Heart right ventricle (tissue), 16 donors: ENCODE measurements around the gene AGO3. TPM values are rescaled to one million over a fixed set of nuclear protein-coding genes. Genes with fewer than 3 reads are reported as not detected.

Experiments
- ATAC-seq, 8 donors: fragments of 200-7000 bp; cut with Tn5 transposase; one replicate each; pipeline ENCODE4 v1.9.1; 2020; ENCODE audit warnings: mild to moderate bottlenecking in 8 of 8, moderate library complexity in 8 of 8, moderate number of reproducible peaks in 1 of 8
- DNase-seq, 2 donors: peaks; one replicate each; pipeline ENCODE4 v3.0.0-alpha.2; 2020
- H3K27ac ChIP-seq, 10 donors: fragments of 200-600 bp; sonication (generic) in 2 of 10; one replicate each; pipeline versions ENCODE4 v1.5.0 to v1.8.0; 2020 to 2022; ENCODE audit warnings: mild to moderate bottlenecking in 3 of 10
- H3K27me3 ChIP-seq, 7 donors: fragments of 200-600 bp; one replicate each; pipeline ENCODE4 v1.8.0; 2021 to 2022; ENCODE audit warnings: mild to moderate bottlenecking in 2 of 7
- H3K36me3 ChIP-seq, 9 donors: fragments of 200-600 bp; sonication (generic) in 1 of 9; one replicate each; pipeline versions ENCODE4 v1.5.0 to v1.8.0; 2020 to 2022; ENCODE audit warnings: mild to moderate bottlenecking in 2 of 9
- H3K4me1 ChIP-seq, 9 donors: fragments of 200-600 bp; sonication (generic) in 1 of 9; one replicate each; pipeline versions ENCODE4 v1.5.0 to v1.8.0; 2020 to 2022; ENCODE audit warnings: mild to moderate bottlenecking in 4 of 9
- H3K4me3 ChIP-seq, 10 donors: fragments of 200-600 bp; sonication (generic) in 2 of 10; one replicate each; pipeline versions ENCODE4 v1.5.0 to v1.8.0; 2020 to 2022; ENCODE audit warnings: mild to moderate bottlenecking in 7 of 10, moderate library complexity in 2 of 10
- H3K9me3 ChIP-seq, 11 donors: fragments of 200-600 bp in 10 of 11; sonication (generic) in 2 of 11; one replicate each; pipeline versions ENCODE4 v1.5.0 to v1.8.0; 2013 to 2022; ENCODE audit warnings: mild to moderate bottlenecking in 2 of 11, control low read depth in 1 of 11, moderate library complexity in 1 of 11
- WGBS, 2 donors: extraction: QIAGEN DNeasy Blood & Tissue Kit; methylation state at CpG; one replicate each; pipeline ENCODE4 v1.1.7; 2013; ENCODE audit warnings: inconsistent platforms in 1 of 2; 5-methylcytosine and 5-hydroxymethylcytosine counted together
- intact Hi-C, 10 donors: fragments of 100-400 bp; cut with DNase I; formaldehyde crosslinking; loops; one replicate each; pipeline versions ENCODE4 v1.11.1 to v1.14.2; 2022
- polyA plus RNA-seq, 2 donors: library from polyadenylated mRNA; stranded (reverse); fragments of 200-250 nt; gene quantifications; one replicate each; pipeline ENCODE4 v1.2.3, GENCODE V29; 2013
- total RNA-seq, 10 donors: library from RNA; stranded (reverse); fragmentation: NEBNext Ultra II Directional in 3 of 10; extraction: Animal tissue kit (Norgen Biotek cat#: 25700) in 3 of 10; gene quantifications; one replicate each; pipeline versions ENCODE4 v1.2.1 to v1.2.4, GENCODE V29; 2021 to 2023
- TF ChIP-seq, protein P1 (sequence below), 9 donors: fragments of 200-600 bp; sonication (generic) in 2 of 9; IDR thresholded peaks; one replicate each; pipeline versions ENCODE4 v1.5.0 to v1.8.0; 2021 to 2022; ENCODE audit warnings: antibody characterized with exemption in 9 of 9, mild to moderate bottlenecking in 5 of 9, moderate library complexity in 1 of 9
- donor health status: Arrhythmogenic right ventricular cardiomyopathy.
- donor health status: ischemic (EF 13 %, LVEDD 7.1; RV severe dilation, severe dysfunction).
- donor health status: healthy with polysubstance abuse.
- donor health status: DM: no; HTN: yes; CAD: no.
- donor health status: DM: no; HTN: no; CAD: no.
- donor health status: ischemic (EF 25% LVEDD 6.9; RV normal size, moderate dysfunction).
- donor health status: ischemic (EF 25% LVEDD 5.7; RV mildly dilated, moderate dysfunction).
- donor health status: healthy.
- donor health status: DM: yes; HTN: yes; CAD: no.
- donor health status: Ischemic cardiomyopathy.
- donor health status: ischemic (EF 35%, LVEDD 5.7; RV mildly dilated, moderate dysfunction).
- donor health status: nonischemic (EF 11% LVEDD 7.7; RV severe dilation, severe dysfunction).
- donor health status: DM: yes; HTN: yes; CAD: no.
- donor health status: PGD.
- donor health status: ischemic (EF 29% LVEDD 5.4; RV normal size, mild dysfunction).
- donor health status: nonischemic (EF 23%, LVEDD 6.1; RV moderate dilation, normal function).

The AGO3 gene
- total and polyA plus RNA-seq, 12 donors: 2.2 to 20.7 (median 14.7) TPM

GRCh38 chr1:36114371-36114770 is 183.5 kb downstream of the AGO3 start:
- Histone ChIP-seq H3K9me3 (no peaks in the 10 kb centered on the region), H3K4me3 (no peak overlapping the region), H3K27ac (no peak overlapping the region), H3K4me1 (peaks cover 0 to 14% (median 0%) of the 10 kb centered on the region in 9 donors), H3K36me3 (no peaks in the 10 kb centered on the region), H3K27me3 (no peaks in the 10 kb centered on the region)
- intact Hi-C loops: no loop called here
- WGBS, 2 donors: 69 to 72% methylated on average over 5 of the region's 5 CpGs
- ATAC-seq: no peak
- TF ChIP-seq, protein P1, sequence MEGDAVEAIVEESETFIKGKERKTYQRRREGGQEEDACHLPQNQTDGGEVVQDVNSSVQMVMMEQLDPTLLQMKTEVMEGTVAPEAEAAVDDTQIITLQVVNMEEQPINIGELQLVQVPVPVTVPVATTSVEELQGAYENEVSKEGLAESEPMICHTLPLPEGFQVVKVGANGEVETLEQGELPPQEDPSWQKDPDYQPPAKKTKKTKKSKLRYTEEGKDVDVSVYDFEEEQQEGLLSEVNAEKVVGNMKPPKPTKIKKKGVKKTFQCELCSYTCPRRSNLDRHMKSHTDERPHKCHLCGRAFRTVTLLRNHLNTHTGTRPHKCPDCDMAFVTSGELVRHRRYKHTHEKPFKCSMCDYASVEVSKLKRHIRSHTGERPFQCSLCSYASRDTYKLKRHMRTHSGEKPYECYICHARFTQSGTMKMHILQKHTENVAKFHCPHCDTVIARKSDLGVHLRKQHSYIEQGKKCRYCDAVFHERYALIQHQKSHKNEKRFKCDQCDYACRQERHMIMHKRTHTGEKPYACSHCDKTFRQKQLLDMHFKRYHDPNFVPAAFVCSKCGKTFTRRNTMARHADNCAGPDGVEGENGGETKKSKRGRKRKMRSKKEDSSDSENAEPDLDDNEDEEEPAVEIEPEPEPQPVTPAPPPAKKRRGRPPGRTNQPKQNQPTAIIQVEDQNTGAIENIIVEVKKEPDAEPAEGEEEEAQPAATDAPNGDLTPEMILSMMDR (IDR thresholded peaks at IDR 0.05): no peak
- no peak for DNase-seq

- H3K4me1 ChIP-seq: peaks cover 0 to 21% (median 0%) of the 10 kb centered on the region in 9 donors
- no peaks in the 10 kb centered on the region for H3K27me3 ChIP-seq
- intact Hi-C loops: no loop called here
- 62 to 67% methylated on average over 18 of the region's 18 CpGs for WGBS, 2 donors
- H3K9me3 ChIP-seq: no peaks in the 10 kb centered on the region
- DNase-seq (no peak), ATAC-seq (peak in 7 of 8 donors; percentile 12 to 63 (median 38))
- H3K4me3 ChIP-seq: no peak overlapping the region
- H3K27ac ChIP-seq: peak overlapping the region in 1 of 10 donors; percentile 19
- no peaks in the 10 kb centered on the region for H3K36me3 ChIP-seq
- TF ChIP-seq, protein P1 (IDR thresholded peaks at IDR 0.05): no peak
Observed at GRCh38 chr1:36115200-36115669, 184.3 kb downstream of the AGO3 start.

DNA sequence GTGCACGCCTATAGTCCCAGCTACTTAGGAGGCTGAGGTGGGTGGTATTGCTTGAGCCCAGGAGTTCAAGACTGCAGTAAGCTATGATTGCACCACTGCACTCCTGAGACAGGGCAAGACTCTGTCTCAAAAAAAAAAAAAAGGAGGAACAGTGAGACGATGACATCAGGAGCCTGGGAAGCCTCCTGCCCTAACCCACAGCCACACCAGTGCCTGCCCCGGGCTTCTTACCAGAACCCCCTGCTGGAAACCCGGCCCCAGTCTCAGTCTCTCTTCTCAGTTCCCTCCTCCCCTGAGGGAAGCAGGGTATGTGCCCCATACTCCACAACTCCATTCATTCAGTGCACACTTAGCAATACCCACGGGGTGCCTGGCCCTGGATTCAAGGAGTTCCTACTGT is 185.0 kb downstream of the AGO3 start:
- ATAC-seq: peak in 4 of 8 donors; percentile 8 to 38 (median 20)
- DNase-seq: no peak
- WGBS, 2 donors: 69 to 72% methylated on average over 5 of the region's 5 CpGs
- Histone ChIP-seq H3K4me1 (peaks cover 0 to 24% (median 0%) of the 10 kb centered on the region in 9 donors), H3K4me3 (no peak overlapping the region), H3K36me3 (no peaks in the 10 kb centered on the region), H3K27me3 (no peaks in the 10 kb centered on the region), H3K27ac (no peak overlapping the region), H3K9me3 (no peaks in the 10 kb centered on the region)
- TF ChIP-seq, protein P1 (IDR thresholded peaks at IDR 0.05): no peak
- intact Hi-C loops: no loop called here

- H3K4me1 ChIP-seq: peaks cover 0 to 25% (median 0%) of the 10 kb centered on the region in 9 donors
- no peaks in the 10 kb centered on the region for H3K27me3 ChIP-seq
- H3K27ac ChIP-seq: no peak overlapping the region
- ATAC-seq (no peak), DNase-seq (no peak)
- TF ChIP-seq, protein P1 (IDR thresholded peaks at IDR 0.05): no peak
- H3K9me3 ChIP-seq: no peaks in the 10 kb centered on the region
- no peak overlapping the region for H3K4me3 ChIP-seq
- H3K36me3 ChIP-seq: no peaks in the 10 kb centered on the region
- intact Hi-C loops: no loop called here
- 89% methylated on average over 5 of the region's 5 CpGs for WGBS, 2 donors
Observed at GRCh38 chr1:36116901-36117300, 186.0 kb downstream of the AGO3 start.
